GM18511 (cell line): Measurements from ENCODE around the gene ATP8A2.
"Not testable (repeated sequence)": the region's sequence is repeated elsewhere in the genome, so short reads cannot be mapped to it uniquely, and the experiment has no call there.

ENCODE experiments used
- ATAC-seq: cut with Tn5 transposase; IDR thresholded peaks from one replicate; pipeline ENCODE4 v1.9.1; 2021; ENCODE audit warnings: mild to moderate bottlenecking, moderate library complexity; ENCODE audit not compliant: unreplicated experiment

ATP8A2 gene

DNA sequence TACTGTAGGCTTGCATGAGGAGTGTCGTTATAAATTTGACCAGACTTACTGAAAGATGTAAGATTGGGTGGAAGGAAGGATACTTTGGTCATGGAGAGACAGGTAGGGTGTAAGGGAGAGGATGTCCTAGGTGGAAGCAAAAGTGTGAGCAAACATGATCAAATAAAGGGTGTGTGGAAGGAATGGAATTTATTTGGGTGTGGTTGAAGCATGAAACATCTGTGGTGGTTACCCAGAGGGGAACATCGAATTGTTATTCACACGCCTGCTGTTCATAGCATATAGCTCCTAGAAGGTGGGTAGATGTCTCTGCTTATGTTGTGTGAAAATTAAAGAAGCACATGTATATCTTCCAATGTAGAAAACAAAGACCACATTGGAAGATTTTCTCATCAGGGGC, 157.7 kb downstream of the ATP8A2 start:
- ATAC-seq: no peak

DNA sequence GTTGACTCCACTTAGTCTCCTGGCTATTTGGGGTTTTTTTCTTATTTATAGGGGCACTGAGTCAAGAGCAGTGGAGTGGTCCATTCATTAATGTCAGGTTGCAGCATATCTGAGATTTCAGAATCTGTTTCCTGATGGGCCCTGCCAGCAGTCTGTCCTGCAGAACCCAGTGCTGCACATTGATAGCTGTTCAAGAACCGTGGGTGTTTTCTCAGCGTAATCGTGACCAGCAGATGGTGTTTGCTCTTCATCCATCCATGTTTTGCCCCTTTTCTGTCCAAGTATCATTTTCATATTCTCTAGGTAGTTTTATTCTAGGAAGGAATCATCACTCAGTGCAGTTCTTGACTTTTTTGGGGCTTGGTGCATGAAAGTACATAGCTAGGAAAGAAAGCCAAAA, 166.5 kb downstream of the ATP8A2 start:
- ATAC-seq: no peak

GRCh38 chr13:25541434-25542123, 169.8 kb downstream of the ATP8A2 start:
- peak; percentile 72 for ATAC-seq

- not testable (repeated sequence) for ATAC-seq
Measured at GRCh38 chr13:25548991-25549390, 177.2 kb downstream of the ATP8A2 start.

GRCh38 chr13:25561812-25562211, 190.0 kb downstream of the ATP8A2 start:
- ATAC-seq: no peak

DNA sequence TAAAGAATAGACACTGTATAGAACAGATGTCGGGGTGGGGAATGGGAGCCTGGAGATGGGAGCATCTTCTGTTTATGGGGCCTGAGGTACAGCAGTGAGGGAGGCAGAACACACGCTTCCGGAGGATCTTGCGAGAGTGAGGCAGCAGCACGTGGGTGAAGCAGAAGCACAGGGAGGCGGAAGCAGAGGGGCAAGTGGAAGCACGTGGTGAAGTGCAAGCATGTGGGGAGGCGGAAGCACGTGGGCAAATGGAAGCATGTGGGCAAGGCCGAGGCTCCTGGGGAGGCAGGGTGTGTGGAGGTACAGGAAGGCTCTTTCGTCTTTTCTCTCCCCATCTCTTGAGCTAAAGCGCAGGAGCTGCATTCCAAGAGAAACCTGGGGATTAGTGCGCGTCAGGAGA, 198.4 kb downstream of the ATP8A2 start:
- ATAC-seq: no peak

- no peak for ATAC-seq
Measured at GRCh38 chr13:25571237-25571636, 199.5 kb downstream of the ATP8A2 start.

- ATAC-seq: not testable (repeated sequence)
Measured at GRCh38 chr13:25572171-25572570, 200.4 kb downstream of the ATP8A2 start.

GRCh38 chr13:25574437-25575411, 202.9 kb downstream of the ATP8A2 start:
- peak; percentile 68 for ATAC-seq

DNA sequence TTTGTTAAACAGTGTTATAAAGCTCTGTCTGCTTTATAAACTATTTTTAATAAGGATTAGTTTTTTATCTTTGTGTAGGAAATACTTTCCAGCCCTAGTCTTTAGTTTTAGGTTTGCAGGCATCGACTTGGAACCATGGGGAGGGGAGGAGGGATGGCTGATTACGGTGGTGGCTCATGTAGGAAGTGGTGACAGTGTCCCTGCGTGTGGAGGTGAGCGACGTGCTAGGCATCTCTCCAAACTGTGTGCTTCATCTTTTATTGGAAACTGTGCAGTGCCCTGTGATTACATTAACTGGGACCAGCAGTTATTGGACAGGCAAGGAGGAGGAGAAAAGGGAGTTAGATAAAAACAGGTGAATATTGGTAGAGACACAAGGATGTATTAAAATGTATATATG, 203.8 kb downstream of the ATP8A2 start:
- no peak for ATAC-seq

DNA sequence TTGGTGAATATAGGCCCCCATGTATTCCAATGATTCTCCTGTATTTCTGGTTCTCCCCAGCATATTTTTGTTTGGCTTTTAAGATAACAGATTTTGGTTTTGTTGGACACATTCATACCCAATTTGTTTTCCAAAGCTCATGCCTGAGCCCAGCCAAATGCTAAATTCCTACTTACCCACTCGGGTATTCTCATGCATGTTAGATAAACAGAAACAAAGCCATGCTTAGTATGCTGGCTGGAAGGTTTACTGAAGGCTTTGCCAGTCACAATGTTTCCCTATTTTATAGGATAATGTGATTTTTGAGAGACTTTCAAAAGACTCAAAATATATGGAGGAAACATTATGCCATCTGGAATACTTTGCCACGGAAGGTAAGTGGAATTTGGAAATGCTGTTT, 206.8 kb downstream of the ATP8A2 start:
- ATAC-seq: no peak

DNA sequence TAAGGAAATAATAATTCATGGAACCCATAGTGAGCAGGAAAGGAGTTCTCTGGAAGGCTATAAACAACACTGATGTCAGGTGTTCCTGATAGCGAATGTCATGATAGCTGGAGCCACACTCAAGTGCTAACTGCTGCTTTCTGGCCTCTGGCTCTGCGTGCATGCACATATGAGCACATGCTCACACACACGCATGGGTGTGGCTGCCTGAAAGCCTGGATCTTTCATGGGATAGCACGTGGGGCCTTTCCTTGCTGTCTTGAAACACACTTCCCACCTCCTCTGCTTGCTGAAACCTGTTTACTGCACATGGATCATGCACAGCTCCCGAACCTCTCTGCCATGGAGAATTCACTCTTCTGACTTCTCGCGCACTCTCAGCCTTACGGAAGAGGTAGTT, 207.4 kb downstream of the ATP8A2 start:
- ATAC-seq: no peak

DNA sequence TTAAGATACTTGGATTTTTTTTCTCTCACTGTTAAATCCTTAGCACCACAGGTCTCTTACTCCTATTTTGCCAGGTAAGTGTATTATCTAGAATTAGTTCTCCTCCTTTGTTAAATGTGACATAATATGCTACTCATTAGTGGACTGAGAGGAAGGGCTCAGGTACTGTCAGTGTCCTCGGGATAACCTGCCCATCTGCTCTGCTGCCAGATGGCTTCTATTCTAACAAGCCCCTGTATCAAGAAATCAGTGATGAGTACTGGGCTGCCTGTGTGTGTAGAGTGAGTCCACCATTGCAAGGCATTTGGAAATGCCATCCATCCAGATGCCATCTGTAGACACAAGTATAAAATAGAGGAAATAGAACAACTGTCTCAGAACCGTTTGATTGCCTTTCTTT, 209.6 kb downstream of the ATP8A2 start:
- ATAC-seq: no peak

GRCh38 chr13:25584087-25584486, 212.3 kb downstream of the ATP8A2 start:
- ATAC-seq: no peak

- no peak for ATAC-seq
Measured at GRCh38 chr13:25585000-25585399, 213.2 kb downstream of the ATP8A2 start.

DNA sequence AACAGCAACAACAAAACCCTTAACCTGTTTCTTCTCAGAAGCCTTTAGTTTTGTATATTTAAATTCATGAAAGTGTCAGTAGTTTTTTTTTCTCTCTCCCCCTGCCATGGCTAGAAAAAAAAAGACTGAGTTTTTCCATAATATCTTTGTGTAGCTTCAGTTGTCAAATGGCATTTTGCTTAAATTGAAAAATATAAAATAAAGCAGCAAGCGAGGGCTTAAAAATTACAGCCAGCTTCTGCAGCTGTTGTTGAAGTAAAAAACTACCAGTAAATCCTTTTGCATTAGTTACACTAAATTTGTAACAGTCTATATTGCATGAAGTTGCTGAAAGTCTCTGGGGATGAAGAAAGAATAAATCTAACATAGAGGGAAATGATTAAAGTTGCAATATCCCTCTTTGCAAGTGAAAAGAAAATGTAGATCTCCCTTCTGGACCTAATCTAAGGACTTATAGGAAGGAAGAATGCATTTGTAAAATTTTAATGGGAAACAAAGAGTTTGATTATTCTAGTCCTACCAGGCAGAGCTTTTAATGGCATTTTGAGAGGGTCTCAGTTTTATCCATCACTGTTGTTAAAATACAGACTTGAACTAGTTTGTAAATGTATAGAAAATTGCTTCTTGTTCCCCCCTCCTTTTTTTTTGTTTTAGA, 215.7 kb downstream of the ATP8A2 start:
- no peak for ATAC-seq

GRCh38 chr13:25588336-25589060, 216.7 kb downstream of the ATP8A2 start:
- no peak for ATAC-seq

DNA sequence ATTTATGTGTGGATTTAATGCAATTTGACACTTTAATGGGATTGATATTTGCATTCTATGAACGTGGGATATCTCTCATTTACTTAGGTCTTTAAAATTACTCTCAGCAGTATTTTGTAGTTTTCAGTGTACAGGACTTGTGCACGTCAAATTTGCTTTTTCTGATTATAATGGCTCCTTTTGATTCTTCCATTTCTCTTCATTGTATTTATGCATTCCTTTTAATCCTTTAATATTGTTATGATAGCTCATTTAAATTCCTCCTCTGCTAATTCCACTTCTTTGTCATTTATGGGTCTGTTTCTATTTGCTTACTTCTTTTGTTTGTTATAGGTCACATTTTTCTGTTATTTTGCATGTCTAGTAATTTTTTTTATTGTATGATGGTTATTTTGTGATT, 226.6 kb downstream of the ATP8A2 start:
- no peak for ATAC-seq

GRCh38 chr13:25602176-25602575, 230.4 kb downstream of the ATP8A2 start:
- no peak for ATAC-seq

DNA sequence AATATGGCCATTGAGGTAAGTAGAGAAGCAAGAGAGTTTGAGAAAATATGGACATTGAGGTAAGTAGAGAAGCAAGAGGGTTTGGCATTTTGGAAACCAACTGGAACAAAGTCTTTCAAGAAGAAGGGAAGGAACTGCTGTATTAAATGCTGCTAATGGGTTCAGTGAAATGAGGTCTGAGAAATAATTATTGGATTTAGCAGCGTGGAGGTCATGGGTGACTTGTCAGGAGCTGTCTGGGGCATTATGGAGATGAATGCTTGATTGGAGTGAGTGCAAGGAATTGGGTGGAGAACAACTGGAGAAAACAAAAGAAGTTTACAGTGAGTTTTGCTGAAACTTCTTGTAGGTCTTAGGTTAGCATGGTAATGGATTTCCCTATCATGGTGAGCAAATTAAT, 232.3 kb downstream of the ATP8A2 start:
- no peak for ATAC-seq

- ATAC-seq: no peak
Measured at GRCh38 chr13:25607096-25607495, 235.3 kb downstream of the ATP8A2 start.
